Fibroblast of villous mesenchyme (primary cell): ENCODE measurements around the gene LONP1. TPM values are rescaled to one million over a fixed set of nuclear protein-coding genes. Genes with fewer than 3 reads are reported as not detected.

ENCODE experiments used
- DNase-seq: peaks from one replicate; pipeline ENCODE4 v3.0.0-alpha.2; 2010; ENCODE audit warnings: low read depth
- H3K4me3 ChIP-seq: 2 replicates; pipeline ENCODE4 v1.5.1; 2011; ENCODE audit warnings: low read depth, mild to moderate bottlenecking, low read length
- total RNA-seq: library from RNA; depleted of rRNA; stranded (reverse); fragments of >200 nt; gene quantifications from 2 replicates; pipeline ENCODE4 v1.2.3, GENCODE V29; 2012
- TF ChIP-seq, protein P1 (sequence below): IDR thresholded peaks from 2 replicates; pipeline ENCODE4 v1.5.1; 2012; ENCODE audit warnings: low read depth, mild to moderate bottlenecking, low read length; ENCODE audit not compliant: insufficient read depth

The LONP1 gene
- total RNA-seq, 1 donor: 65.2 TPM

DNA sequence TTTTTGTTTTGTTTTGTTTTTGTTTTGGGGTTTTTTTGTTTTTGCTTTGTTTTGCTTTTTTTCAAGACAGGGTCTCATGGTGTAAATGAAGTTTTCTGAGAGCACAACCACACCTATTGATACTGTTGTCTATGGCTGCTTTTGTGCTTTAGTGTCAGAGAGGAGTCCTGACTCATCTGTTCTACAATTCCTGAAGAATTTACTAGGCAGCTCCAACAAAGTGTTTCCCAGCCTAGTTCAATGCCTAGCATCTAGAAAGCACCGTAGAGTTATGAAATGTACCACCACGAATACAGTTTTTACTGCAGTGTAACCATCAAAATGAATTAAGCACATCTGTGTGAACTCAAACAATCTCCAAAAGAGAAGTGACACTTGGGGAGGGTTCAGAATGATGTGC is 75.9 kb downstream of the LONP1 start:
- peak; percentile 17 for DNase-seq
- no peak overlapping the region for H3K4me3 ChIP-seq
- TF ChIP-seq, protein P1, sequence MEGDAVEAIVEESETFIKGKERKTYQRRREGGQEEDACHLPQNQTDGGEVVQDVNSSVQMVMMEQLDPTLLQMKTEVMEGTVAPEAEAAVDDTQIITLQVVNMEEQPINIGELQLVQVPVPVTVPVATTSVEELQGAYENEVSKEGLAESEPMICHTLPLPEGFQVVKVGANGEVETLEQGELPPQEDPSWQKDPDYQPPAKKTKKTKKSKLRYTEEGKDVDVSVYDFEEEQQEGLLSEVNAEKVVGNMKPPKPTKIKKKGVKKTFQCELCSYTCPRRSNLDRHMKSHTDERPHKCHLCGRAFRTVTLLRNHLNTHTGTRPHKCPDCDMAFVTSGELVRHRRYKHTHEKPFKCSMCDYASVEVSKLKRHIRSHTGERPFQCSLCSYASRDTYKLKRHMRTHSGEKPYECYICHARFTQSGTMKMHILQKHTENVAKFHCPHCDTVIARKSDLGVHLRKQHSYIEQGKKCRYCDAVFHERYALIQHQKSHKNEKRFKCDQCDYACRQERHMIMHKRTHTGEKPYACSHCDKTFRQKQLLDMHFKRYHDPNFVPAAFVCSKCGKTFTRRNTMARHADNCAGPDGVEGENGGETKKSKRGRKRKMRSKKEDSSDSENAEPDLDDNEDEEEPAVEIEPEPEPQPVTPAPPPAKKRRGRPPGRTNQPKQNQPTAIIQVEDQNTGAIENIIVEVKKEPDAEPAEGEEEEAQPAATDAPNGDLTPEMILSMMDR: no peak

DNA sequence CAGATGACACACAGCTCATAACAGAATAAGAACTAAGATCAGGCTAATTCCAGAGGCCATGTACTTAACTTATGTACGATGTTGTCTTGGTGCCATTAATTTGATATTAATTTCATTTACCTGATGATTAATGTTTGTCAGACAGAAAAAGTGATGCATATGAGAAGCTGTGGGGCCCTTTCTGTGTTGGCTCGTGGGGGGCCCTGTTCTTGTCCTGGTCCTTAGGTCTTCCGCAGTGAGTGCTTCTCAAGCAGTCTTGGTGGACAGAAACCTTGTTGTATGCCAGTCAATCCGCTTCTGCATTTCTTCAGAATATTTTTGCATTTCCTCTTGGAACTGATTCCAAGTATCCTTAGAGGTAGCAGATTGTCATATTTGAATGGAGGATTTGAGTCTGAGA is 76.9 kb downstream of the LONP1 start:
- TF ChIP-seq, protein P1: no peak
- no peak for DNase-seq
- H3K4me3 ChIP-seq: no peak overlapping the region

DNA sequence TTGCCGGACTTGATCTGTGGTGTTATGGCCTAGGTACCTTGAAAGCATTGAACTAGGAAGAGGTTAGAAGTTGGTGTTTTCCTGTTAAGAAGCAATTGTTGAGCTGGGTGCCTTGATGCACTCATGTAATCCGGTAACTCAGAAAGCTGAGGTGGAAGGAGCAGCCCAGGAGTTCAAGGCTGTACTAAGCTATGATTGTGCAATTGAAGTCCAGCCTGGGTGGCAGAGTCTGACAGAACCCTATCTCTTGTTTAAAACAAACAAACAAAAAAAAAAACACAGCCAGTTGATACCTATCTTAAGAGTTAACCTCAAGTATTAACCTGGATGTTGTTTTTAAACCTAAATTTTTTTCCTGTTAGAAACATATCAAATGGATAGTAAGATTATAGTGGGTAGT is 77.7 kb downstream of the LONP1 start:
- DNase-seq: peak; percentile 39
- TF ChIP-seq, protein P1: no peak
- H3K4me3 ChIP-seq: no peak overlapping the region

Other genes starting within 250 kb of the LONP1 start
- not detected in 2 replicates for gene TINCR, start 152.2 kb downstream of the LONP1 start, total RNA-seq
- gene SAFB2, start 97.4 kb downstream of the LONP1 start, total RNA-seq: 30.6 and 39.7 TPM in 2 replicates
- 37.4 and 40.6 TPM in 2 replicates for gene SAFB, start 97.1 kb downstream of the LONP1 start, total RNA-seq
- gene MICOS13, start 39.6 kb downstream of the LONP1 start, total RNA-seq: 21.2 and 31.9 TPM in 2 replicates
- gene HSD11B1L, start 39.1 kb downstream of the LONP1 start, total RNA-seq: 6.5 and 9.0 TPM in 2 replicates
- 257 and 261 TPM in 2 replicates for gene RPL36, start 29.9 kb downstream of the LONP1 start, total RNA-seq
- not detected in 2 replicates for gene CATSPERD, start 491 bp upstream of the LONP1 start, total RNA-seq
- under 0.01 and 0.32 TPM in 2 replicates for gene PRR22, start 64.6 kb upstream of the LONP1 start, total RNA-seq
- gene DUS3L, start 71.0 kb upstream of the LONP1 start, total RNA-seq: 15.8 and 19.9 TPM in 2 replicates
- 0.32 TPM in 1 of 2 replicates, not detected in the other for gene NRTN, start 84.9 kb upstream of the LONP1 start, total RNA-seq
- not detected in 2 replicates for gene FUT6, start 119.6 kb upstream of the LONP1 start, total RNA-seq
- under 0.01 TPM in 1 of 2 replicates, not detected in the other for gene FUT3, start 131.3 kb upstream of the LONP1 start, total RNA-seq
- gene FUT5, start 150.4 kb upstream of the LONP1 start, total RNA-seq: not detected in 2 replicates
- gene NDUFA11, start 183.6 kb upstream of the LONP1 start, total RNA-seq: 257 and 321 TPM in 2 replicates
- gene VMAC, start 184.7 kb upstream of the LONP1 start, total RNA-seq: 5.2 and 6.8 TPM in 2 replicates
- 1.7 and 3.9 TPM in 2 replicates for gene CAPS, start 194.1 kb upstream of the LONP1 start, total RNA-seq